ENCODE results near the gene CYP24A1.

Gene CYP24A1

DNA sequence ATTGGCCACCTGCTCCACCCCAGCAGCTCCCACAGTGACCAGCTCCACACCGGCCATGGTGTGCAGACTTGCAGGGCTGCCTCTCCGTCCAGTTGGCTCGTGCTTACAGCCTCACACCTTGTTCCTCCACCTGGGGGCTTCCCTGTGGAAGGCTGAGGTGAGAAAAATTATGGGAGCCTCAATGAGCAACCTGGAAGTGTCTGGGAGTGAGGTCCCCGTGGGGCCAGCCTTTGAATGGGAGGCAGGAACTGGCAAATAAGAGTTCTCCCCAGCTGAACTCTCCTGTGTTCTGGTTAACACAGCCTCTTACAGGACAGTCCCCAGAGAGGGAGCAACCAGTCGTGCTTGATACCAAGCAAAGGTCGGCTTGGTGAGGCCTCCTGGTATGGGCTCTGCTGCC, 30.3 kb upstream of the CYP24A1 start:
- no peak for DNase-seq (ENCODE audit: low spot score)
- in situ Hi-C loops (cut with MboI; ENCODE audit: low sequenced_read_pairs, unreplicated experiment), result no loop called here
- TF ChIP-seq, protein P1, sequence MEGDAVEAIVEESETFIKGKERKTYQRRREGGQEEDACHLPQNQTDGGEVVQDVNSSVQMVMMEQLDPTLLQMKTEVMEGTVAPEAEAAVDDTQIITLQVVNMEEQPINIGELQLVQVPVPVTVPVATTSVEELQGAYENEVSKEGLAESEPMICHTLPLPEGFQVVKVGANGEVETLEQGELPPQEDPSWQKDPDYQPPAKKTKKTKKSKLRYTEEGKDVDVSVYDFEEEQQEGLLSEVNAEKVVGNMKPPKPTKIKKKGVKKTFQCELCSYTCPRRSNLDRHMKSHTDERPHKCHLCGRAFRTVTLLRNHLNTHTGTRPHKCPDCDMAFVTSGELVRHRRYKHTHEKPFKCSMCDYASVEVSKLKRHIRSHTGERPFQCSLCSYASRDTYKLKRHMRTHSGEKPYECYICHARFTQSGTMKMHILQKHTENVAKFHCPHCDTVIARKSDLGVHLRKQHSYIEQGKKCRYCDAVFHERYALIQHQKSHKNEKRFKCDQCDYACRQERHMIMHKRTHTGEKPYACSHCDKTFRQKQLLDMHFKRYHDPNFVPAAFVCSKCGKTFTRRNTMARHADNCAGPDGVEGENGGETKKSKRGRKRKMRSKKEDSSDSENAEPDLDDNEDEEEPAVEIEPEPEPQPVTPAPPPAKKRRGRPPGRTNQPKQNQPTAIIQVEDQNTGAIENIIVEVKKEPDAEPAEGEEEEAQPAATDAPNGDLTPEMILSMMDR (IDR thresholded peaks at IDR 0.05; ENCODE audit: borderline replicate concordance, control extremely low read depth, extremely low read depth, insufficient read depth, missing control alignments), result no peak

DNA sequence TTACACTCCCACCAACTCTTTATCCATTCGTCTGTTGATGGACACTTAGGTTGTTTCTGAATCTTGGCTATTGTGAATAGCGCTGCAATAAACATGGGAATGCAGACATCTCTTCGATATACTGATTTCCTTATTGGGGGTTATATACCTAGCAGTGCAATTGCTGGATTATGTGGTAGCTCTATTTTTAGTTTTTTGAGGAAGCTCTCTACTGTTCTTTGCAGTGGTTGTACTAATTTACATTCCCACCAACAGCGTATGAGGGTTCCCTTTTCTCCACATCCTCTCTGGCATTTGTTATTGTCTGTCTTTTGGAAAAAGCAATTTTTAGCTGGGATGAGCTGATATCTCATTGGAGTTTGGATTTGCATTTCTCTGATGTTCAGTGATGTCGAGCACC, 29.5 kb upstream of the CYP24A1 start:
- in situ Hi-C loops (cut with MboI; ENCODE audit: low sequenced_read_pairs, unreplicated experiment), result no loop called here
- no peak for DNase-seq (ENCODE audit: low spot score)
- TF ChIP-seq, protein P1 (IDR thresholded peaks at IDR 0.05; ENCODE audit: borderline replicate concordance, control extremely low read depth, extremely low read depth, insufficient read depth, missing control alignments), result no peak

DNA sequence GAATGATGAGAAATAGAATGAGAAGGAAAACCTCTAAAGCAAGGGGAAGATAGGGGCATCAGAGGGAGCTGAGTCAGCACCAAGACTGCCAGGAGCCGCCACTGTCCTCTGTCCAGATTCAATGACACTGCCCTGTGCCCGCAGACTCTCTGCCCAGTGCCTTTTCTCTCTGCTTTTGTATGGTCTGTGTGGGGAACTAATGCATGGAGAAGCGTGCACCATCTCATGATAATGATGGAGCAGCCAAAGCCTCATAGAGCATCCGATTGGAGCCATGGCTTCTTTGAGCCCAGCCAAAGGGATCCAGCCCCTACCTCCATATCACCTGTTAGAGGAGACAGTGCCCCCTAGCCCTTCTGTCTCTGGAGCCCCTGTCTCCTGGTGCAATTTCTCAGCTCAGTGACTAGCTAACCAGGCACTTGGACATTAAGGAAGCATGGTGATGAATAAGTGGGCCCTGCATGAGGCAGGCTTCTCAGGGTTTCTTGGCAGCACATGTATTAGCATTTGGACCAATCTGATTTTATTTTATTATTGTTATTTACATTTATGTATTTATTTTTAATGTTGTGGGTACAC, 27.6 kb upstream of the CYP24A1 start:
- TF ChIP-seq, protein P1 (IDR thresholded peaks at IDR 0.05; ENCODE audit: borderline replicate concordance, control extremely low read depth, extremely low read depth, insufficient read depth, missing control alignments), result no peak
- DNase-seq (ENCODE audit: low spot score), result no peak
- in situ Hi-C loops (cut with MboI; ENCODE audit: low sequenced_read_pairs, unreplicated experiment), result no loop called here

DNA sequence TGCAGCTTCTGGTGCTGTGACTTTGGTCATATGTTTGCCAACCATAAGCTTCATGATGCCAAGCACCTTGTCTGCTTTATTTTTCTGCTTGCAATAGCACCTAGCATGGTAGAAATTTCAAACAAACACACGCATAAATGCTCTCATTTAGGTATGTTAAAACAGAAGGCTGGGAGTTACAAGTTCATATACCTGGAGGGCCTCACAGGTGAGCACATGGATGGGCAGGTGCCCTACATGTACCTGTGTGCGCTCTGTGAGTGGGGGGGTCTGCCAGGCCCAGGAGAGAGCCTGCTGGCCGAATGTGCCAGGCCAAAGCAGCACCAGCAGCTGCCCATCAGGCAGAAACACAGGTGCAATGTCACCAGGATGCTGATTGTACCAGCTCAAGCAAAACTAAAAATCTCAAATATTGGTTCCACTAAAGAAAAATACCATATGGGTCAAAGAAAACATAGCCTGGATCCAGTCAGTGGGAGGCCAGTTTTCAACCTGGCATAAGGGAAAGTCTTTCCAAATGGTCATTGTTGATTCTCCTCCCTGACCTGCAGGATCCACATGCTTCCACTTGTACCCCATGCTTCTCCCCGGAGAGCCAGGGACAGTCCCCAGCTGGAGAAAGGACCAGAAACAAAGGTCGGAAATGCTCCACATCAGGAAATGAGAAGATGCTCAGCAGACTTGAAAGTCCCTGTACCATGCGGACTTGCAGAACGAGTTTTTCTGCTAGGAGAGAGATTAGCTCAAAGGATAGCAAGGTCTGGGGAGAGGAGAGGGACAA, 26.9 kb upstream of the CYP24A1 start:
- TF ChIP-seq, protein P1 (IDR thresholded peaks at IDR 0.05; ENCODE audit: borderline replicate concordance, control extremely low read depth, extremely low read depth, insufficient read depth, missing control alignments), result no peak
- DNase-seq (ENCODE audit: low spot score), result no peak
- in situ Hi-C loops (cut with MboI; ENCODE audit: low sequenced_read_pairs, unreplicated experiment), result no loop called here

DNA sequence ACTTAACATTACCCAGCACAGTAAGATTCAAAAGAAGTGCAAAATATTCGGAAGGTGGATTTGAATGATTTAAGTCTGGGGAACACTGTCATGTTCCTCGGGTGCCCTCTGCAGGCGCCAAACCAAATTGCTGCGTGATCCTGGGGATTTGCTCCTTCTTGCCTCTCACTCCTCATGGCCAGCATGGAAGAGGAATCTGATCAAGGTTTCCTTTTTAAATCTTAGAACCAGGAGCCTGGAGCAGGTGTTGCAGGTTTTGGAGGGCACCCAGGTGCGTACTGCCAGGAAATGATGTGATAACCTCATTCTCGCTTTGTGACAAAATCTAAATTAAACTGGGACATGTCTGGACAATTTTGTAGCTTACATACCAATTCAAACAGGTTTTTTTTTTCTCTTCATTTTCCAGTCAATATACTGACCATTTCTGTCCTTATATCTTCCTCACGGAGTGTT, 26.0 kb upstream of the CYP24A1 start:
- in situ Hi-C loops (cut with MboI; ENCODE audit: low sequenced_read_pairs, unreplicated experiment), result loop anchor here (5.0 to 25.0 kb wide), 3 partner anchors 97 to 637 kb away; no protein-coding TSS in a partner anchor
- peak; percentile 67 for DNase-seq (ENCODE audit: low spot score)
- TF ChIP-seq, protein P1 (IDR thresholded peaks at IDR 0.05; ENCODE audit: borderline replicate concordance, control extremely low read depth, extremely low read depth, insufficient read depth, missing control alignments), result peak; percentile 88

DNA sequence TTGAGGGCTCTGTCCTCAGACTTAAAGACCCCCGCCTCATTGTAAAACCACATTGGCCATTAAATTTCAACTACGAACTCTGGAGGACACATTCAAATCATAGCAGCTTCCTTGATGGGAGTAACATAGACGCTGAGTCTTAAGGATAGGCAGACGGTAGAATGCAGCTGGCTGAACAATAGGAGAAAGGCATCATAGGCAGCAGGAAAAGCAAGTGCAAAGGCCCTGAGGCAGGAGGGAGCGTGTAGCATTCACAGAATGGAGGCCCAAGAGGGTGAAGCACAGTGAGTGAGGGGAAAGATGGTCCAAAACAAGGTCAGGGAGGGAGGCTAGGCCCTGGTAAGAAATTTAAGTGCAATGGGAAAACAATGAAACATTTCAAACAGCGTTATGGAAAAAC, 25.5 kb upstream of the CYP24A1 start:
- in situ Hi-C loops (cut with MboI; ENCODE audit: low sequenced_read_pairs, unreplicated experiment), result loop anchor here (5.0 to 25.0 kb wide), 3 partner anchors 97 to 637 kb away; no protein-coding TSS in a partner anchor
- TF ChIP-seq, protein P1 (IDR thresholded peaks at IDR 0.05; ENCODE audit: borderline replicate concordance, control extremely low read depth, extremely low read depth, insufficient read depth, missing control alignments), result no peak
- no peak for DNase-seq (ENCODE audit: low spot score)

Data from GM13976 (cell line).